SK-N-SH (cell line): ENCODE measurements around the gene MYOCD. TPM values are rescaled to one million over a fixed set of nuclear protein-coding genes. Genes with fewer than 3 reads are reported as not detected.

Source experiments
- CTCF ChIA-PET: fragments of 300-600, 350-600 bp; formaldehyde crosslinking; extraction: SDS; loops from one replicate; lab custom pipeline; 2021; lab: Yijun Ruan, JAX
- POLR2A ChIA-PET: fragments of 350-600 bp; sonication (Branson Sonifier 250); formaldehyde crosslinking; extraction: SDS; loops from one replicate; lab custom pipeline; 2020; ENCODE audit warnings: antibody characterized with exemption, inconsistent platforms; lab: Yijun Ruan, JAX
- DNase-seq: peaks from one replicate; pipeline ENCODE4 v3.0.0; 2012
- H2AFZ ChIP-seq: fragments of 200-600 bp; sonication (generic); 2 replicates; pipeline ENCODE4 v1.8.1; 2016; ENCODE audit warnings: antibody characterized with exemption, mild to moderate bottlenecking, low read depth
- H3F3A ChIP-seq: fragments of 200-600 bp; sonication (generic); replicated peaks from 2 replicates; pipeline ENCODE3; 2016; ENCODE audit warnings: antibody characterized with exemption, mild to moderate bottlenecking; ENCODE audit not compliant: insufficient read depth
- H3K27ac ChIP-seq, 2 experiments: fragments of 200-500 bp in 1 of 2; fragments of 200-600 bp in 1 of 2; sonication (Bioruptor generic) in 1 of 2; sonication (generic), shearing (Covaris generic) in 1 of 2; 2 replicates each; pipeline versions ENCODE4 v1.5.1 to v1.6.1; 2014 to 2016; ENCODE audit warnings: low read depth in 2 of 2, inconsistent platforms in 1 of 2, low read length in 1 of 2, mild to moderate bottlenecking in 1 of 2, mixed read lengths in 1 of 2
- H3K27me3 ChIP-seq: fragments of 200-600 bp; sonication (generic), shearing (Covaris generic); 2 replicates; pipeline ENCODE4 v1.6.1; 2016; ENCODE audit warnings: mixed run types; ENCODE audit not compliant: insufficient read depth
- H3K36me3 ChIP-seq, 2 experiments: fragments of 200-500 bp in 1 of 2; fragments of 200-600 bp in 1 of 2; sonication (Bioruptor generic) in 1 of 2; sonication (generic) in 1 of 2; replicated peaks in 1 of 2; 2 replicates each; pipeline versions ENCODE3 to v1.5.1; 2014 to 2016; ENCODE audit warnings: low read length in 1 of 2, mild to moderate bottlenecking in 1 of 2; ENCODE audit not compliant: insufficient read depth in 2 of 2, control insufficient read depth in 1 of 2
- H3K4me1 ChIP-seq, 2 experiments: fragments of 200-500 bp in 1 of 2; fragments of 200-600 bp in 1 of 2; sonication (Bioruptor generic) in 1 of 2; sonication (generic), shearing (Covaris generic) in 1 of 2; 2 replicates each; pipeline versions ENCODE4 v1.5.1 to v1.6.1; 2014 to 2016; ENCODE audit warnings: low read depth in 1 of 2, low read length in 1 of 2, mixed run types in 1 of 2; ENCODE audit not compliant: insufficient read depth in 2 of 2, control insufficient read depth in 1 of 2
- H3K4me2 ChIP-seq: fragments of 200-600 bp; sonication (generic), shearing (Covaris generic); 2 replicates; pipeline ENCODE4 v1.6.1; 2017; ENCODE audit warnings: mixed run types
- H3K4me3 ChIP-seq, 2 experiments: fragments of 200-500 bp in 1 of 2; fragments of 200-600 bp in 1 of 2; sonication (Bioruptor generic) in 1 of 2; sonication (generic), shearing (Covaris generic) in 1 of 2; 2 replicates each; pipeline versions ENCODE4 v1.5.1 to v1.8.1; 2014 to 2016; ENCODE audit warnings: low read depth in 2 of 2, inconsistent platforms in 1 of 2, low read length in 1 of 2, mild to moderate bottlenecking in 1 of 2, mixed read lengths in 1 of 2, moderate library complexity in 1 of 2
- H3K79me2 ChIP-seq: fragments of 200-600 bp; sonication (generic); 2 replicates; pipeline ENCODE4 v1.8.1; 2017; ENCODE audit warnings: mild to moderate bottlenecking; ENCODE audit not compliant: insufficient read depth
- H3K9ac ChIP-seq: fragments of 200-600 bp; sonication (generic); 2 replicates; pipeline ENCODE4 v1.6.1; 2017; ENCODE audit warnings: mixed run types
- H3K9me2 ChIP-seq: fragments of 200-600 bp; sonication (generic); 2 replicates; pipeline ENCODE4 v1.6.1; 2017; ENCODE audit warnings: mixed run types
- H3K9me3 ChIP-seq: fragments of 200-600 bp; sonication (generic); 2 replicates; pipeline ENCODE4 v1.6.1; 2017; ENCODE audit warnings: mixed run types, mild to moderate bottlenecking, moderate library complexity
- H4K20me1 ChIP-seq: fragments of 200-600 bp; sonication (generic); 2 replicates; pipeline ENCODE4 v1.6.1; 2017; ENCODE audit warnings: mild to moderate bottlenecking, mixed run types; ENCODE audit not compliant: insufficient read depth
- ELF1 ChIP-seq: IDR thresholded peaks from 2 replicates; pipeline ENCODE4 v1.4.0; 2012
- EZH2phosphoT487 ChIP-seq: fragments of 200-600 bp; sonication (generic); IDR thresholded peaks from 2 replicates; pipeline ENCODE4 v1.6.1; 2017; ENCODE audit warnings: low read depth, mixed run types, mild to moderate bottlenecking, antibody characterized with exemption, moderate library complexity, borderline replicate concordance
- FOXM1 ChIP-seq: IDR thresholded peaks from 2 replicates; pipeline ENCODE4 v1.4.0; 2012; ENCODE audit warnings: low read depth, mild to moderate bottlenecking
- GABPA ChIP-seq: IDR thresholded peaks from 2 replicates; pipeline ENCODE4 v1.4.0; 2012; ENCODE audit warnings: low read depth, mild to moderate bottlenecking
- MEF2A ChIP-seq: IDR thresholded peaks from 2 replicates; pipeline ENCODE4 v1.4.0; 2012; ENCODE audit warnings: low read depth, borderline replicate concordance
- MXI1 ChIP-seq: IDR thresholded peaks from 2 replicates; pipeline ENCODE4 v1.6.1; 2012; ENCODE audit warnings: mild to moderate bottlenecking, low read depth, low read length, improper control_type of control experiment
- POLR2AphosphoS5 ChIP-seq: IDR thresholded peaks from 2 replicates; pipeline ENCODE4 v1.6.1; 2012; ENCODE audit warnings: low read depth, low read length
- RXRA ChIP-seq: IDR thresholded peaks from 2 replicates; pipeline ENCODE4 v1.4.0; 2012; ENCODE audit warnings: low read depth, mild to moderate bottlenecking, borderline replicate concordance
- SIN3A ChIP-seq: IDR thresholded peaks from 2 replicates; pipeline ENCODE4 v1.6.1; 2012; ENCODE audit warnings: low read depth, mild to moderate bottlenecking, low read length, moderate library complexity, borderline replicate concordance
- TEAD4 ChIP-seq: IDR thresholded peaks from 2 replicates; pipeline ENCODE4 v1.4.0; 2012; ENCODE audit warnings: mild to moderate bottlenecking, borderline replicate concordance; ENCODE audit not compliant: insufficient read depth
- YY1 ChIP-seq: IDR thresholded peaks from 2 replicates; pipeline ENCODE4 v1.4.0; 2012; ENCODE audit warnings: low read depth, mild to moderate bottlenecking
- WGBS: methylation state at CpG from one replicate; pipeline ENCODE4 v1.1.6; 2017; ENCODE audit warnings: low lambda C conversion rate; 5-methylcytosine and 5-hydroxymethylcytosine counted together
- polyA plus RNA-seq, 3 experiments: library from polyadenylated mRNA; depleted of rRNA; stranded (reverse); fragments of >200 nt; gene quantifications; 2 replicates each; pipeline ENCODE4 v1.2.3, GENCODE V29; 2012
- TF ChIP-seq, protein P1 (sequence below): IDR thresholded peaks from 2 replicates; pipeline ENCODE4 v1.4.0; 2012; ENCODE audit warnings: low read depth
- TF ChIP-seq, protein P2 (sequence below): fragments of 200-600 bp; sonication (generic); IDR thresholded peaks from 2 replicates; pipeline ENCODE4 v1.6.1; 2017; ENCODE audit warnings: antibody characterized with exemption, mild to moderate bottlenecking, moderate library complexity
- TF ChIP-seq, protein P3 (sequence below): IDR thresholded peaks from 2 replicates; pipeline ENCODE4; 2012
- TF ChIP-seq, protein P4 (sequence below): IDR thresholded peaks from 2 replicates; pipeline ENCODE4 v1.4.0; 2012; ENCODE audit warnings: low read depth, borderline replicate concordance
- TF ChIP-seq, protein P5 (sequence below): IDR thresholded peaks from 2 replicates; pipeline ENCODE4 v1.6.1; 2012; ENCODE audit warnings: mild to moderate bottlenecking, low read depth, low read length, moderate library complexity
- TF ChIP-seq, protein P6 (sequence below): IDR thresholded peaks from 2 replicates; pipeline ENCODE4 v1.4.0; 2012; ENCODE audit warnings: low read depth, borderline replicate concordance

The MYOCD gene
- polyA plus RNA-seq, 1 of the 3 experiments (the other 2 are of a cell fraction): not detected

DNA sequence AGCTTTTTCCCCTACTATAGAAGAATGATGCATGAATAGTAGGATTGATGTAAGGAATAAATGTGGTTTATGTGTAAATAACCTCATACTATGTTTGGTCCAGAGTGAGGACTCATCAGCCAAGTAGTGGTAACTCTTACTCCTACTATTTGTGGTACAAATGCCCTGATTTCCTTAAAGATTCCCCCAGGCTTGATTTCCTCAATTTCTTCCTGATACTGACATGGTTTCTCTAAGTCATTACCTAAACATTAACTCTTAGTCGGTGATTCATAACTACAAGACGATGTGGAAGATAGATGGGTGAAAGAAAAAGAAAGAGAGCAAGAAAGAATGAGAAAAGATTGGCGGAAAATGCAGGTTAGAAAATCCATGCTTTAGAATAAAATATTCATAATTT is 17.2 kb upstream of the MYOCD start:
- H3K4me2 ChIP-seq: no peak overlapping the region
- TF ChIP-seq EZH2phosphoT487 (no peak), TEAD4 (no peak), FOXM1 (no peak), MEF2A (no peak), ELF1 (no peak), GABPA (no peak), MXI1 (no peak), SIN3A (no peak), RXRA (no peak), YY1 (no peak), POLR2AphosphoS5 (no peak)
- TF ChIP-seq, protein P1, sequence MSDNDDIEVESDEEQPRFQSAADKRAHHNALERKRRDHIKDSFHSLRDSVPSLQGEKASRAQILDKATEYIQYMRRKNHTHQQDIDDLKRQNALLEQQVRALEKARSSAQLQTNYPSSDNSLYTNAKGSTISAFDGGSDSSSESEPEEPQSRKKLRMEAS: no peak
- TF ChIP-seq, protein P2, sequence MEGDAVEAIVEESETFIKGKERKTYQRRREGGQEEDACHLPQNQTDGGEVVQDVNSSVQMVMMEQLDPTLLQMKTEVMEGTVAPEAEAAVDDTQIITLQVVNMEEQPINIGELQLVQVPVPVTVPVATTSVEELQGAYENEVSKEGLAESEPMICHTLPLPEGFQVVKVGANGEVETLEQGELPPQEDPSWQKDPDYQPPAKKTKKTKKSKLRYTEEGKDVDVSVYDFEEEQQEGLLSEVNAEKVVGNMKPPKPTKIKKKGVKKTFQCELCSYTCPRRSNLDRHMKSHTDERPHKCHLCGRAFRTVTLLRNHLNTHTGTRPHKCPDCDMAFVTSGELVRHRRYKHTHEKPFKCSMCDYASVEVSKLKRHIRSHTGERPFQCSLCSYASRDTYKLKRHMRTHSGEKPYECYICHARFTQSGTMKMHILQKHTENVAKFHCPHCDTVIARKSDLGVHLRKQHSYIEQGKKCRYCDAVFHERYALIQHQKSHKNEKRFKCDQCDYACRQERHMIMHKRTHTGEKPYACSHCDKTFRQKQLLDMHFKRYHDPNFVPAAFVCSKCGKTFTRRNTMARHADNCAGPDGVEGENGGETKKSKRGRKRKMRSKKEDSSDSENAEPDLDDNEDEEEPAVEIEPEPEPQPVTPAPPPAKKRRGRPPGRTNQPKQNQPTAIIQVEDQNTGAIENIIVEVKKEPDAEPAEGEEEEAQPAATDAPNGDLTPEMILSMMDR: no peak
- TF ChIP-seq, protein P3, sequence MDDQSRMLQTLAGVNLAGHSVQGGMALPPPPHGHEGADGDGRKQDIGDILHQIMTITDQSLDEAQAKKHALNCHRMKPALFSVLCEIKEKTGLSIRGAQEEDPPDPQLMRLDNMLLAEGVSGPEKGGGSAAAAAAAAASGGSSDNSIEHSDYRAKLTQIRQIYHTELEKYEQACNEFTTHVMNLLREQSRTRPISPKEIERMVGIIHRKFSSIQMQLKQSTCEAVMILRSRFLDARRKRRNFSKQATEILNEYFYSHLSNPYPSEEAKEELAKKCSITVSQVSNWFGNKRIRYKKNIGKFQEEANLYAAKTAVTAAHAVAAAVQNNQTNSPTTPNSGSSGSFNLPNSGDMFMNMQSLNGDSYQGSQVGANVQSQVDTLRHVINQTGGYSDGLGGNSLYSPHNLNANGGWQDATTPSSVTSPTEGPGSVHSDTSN: no peak
- TF ChIP-seq, protein P4, sequence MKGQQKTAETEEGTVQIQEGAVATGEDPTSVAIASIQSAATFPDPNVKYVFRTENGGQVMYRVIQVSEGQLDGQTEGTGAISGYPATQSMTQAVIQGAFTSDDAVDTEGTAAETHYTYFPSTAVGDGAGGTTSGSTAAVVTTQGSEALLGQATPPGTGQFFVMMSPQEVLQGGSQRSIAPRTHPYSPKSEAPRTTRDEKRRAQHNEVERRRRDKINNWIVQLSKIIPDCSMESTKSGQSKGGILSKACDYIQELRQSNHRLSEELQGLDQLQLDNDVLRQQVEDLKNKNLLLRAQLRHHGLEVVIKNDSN: no peak
- TF ChIP-seq, protein P5, sequence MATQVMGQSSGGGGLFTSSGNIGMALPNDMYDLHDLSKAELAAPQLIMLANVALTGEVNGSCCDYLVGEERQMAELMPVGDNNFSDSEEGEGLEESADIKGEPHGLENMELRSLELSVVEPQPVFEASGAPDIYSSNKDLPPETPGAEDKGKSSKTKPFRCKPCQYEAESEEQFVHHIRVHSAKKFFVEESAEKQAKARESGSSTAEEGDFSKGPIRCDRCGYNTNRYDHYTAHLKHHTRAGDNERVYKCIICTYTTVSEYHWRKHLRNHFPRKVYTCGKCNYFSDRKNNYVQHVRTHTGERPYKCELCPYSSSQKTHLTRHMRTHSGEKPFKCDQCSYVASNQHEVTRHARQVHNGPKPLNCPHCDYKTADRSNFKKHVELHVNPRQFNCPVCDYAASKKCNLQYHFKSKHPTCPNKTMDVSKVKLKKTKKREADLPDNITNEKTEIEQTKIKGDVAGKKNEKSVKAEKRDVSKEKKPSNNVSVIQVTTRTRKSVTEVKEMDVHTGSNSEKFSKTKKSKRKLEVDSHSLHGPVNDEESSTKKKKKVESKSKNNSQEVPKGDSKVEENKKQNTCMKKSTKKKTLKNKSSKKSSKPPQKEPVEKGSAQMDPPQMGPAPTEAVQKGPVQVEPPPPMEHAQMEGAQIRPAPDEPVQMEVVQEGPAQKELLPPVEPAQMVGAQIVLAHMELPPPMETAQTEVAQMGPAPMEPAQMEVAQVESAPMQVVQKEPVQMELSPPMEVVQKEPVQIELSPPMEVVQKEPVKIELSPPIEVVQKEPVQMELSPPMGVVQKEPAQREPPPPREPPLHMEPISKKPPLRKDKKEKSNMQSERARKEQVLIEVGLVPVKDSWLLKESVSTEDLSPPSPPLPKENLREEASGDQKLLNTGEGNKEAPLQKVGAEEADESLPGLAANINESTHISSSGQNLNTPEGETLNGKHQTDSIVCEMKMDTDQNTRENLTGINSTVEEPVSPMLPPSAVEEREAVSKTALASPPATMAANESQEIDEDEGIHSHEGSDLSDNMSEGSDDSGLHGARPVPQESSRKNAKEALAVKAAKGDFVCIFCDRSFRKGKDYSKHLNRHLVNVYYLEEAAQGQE: no peak
- TF ChIP-seq, protein P6, sequence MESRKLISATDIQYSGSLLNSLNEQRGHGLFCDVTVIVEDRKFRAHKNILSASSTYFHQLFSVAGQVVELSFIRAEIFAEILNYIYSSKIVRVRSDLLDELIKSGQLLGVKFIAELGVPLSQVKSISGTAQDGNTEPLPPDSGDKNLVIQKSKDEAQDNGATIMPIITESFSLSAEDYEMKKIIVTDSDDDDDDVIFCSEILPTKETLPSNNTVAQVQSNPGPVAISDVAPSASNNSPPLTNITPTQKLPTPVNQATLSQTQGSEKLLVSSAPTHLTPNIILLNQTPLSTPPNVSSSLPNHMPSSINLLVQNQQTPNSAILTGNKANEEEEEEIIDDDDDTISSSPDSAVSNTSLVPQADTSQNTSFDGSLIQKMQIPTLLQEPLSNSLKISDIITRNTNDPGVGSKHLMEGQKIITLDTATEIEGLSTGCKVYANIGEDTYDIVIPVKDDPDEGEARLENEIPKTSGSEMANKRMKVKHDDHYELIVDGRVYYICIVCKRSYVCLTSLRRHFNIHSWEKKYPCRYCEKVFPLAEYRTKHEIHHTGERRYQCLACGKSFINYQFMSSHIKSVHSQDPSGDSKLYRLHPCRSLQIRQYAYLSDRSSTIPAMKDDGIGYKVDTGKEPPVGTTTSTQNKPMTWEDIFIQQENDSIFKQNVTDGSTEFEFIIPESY: no peak
- H3K9me3 ChIP-seq: no peaks in the 10 kb centered on the region

More for the DNA sequence above, 17.2 kb upstream of the MYOCD start:
- H3K36me3 ChIP-seq: no peaks in the 10 kb centered on the region
- CTCF ChIA-PET: no interaction called here
- H2AFZ ChIP-seq: no peak overlapping the region
- H3K27me3 ChIP-seq: peaks cover 17% of the 10 kb centered on the region
- H3K4me1 ChIP-seq: no peaks in the 10 kb centered on the region
- no peaks in the 10 kb centered on the region for H3F3A ChIP-seq
- H3K27ac ChIP-seq: no peak overlapping the region
- H3K79me2 ChIP-seq: no peaks in the 10 kb centered on the region
- H3K9ac ChIP-seq: no peak overlapping the region
- H3K9me2 ChIP-seq: no peaks in the 10 kb centered on the region
- no peak overlapping the region for H3K4me3 ChIP-seq
- POLR2A ChIA-PET: no interaction called here
- no peaks in the 10 kb centered on the region for H4K20me1 ChIP-seq
- DNase-seq: no peak
- 11% methylated on average over 3 of the region's 3 CpGs for WGBS
